ENCODE data around the gene UTP25. TPM values are rescaled to one million over a fixed set of nuclear protein-coding genes. Genes with fewer than 3 reads are reported as not detected.

Gene UTP25
- total RNA-seq, 4 donors from 2014 or later: 3.9 to 4.6 (median 4.2) TPM

GRCh38 chr1:209879539-209879938 is 51.8 kb downstream of the UTP25 start:
- DNase-seq (no peak), ATAC-seq (no peak)
- no peaks in the 10 kb centered on the region for H3K4me1 ChIP-seq
- no peaks in the 10 kb centered on the region for H3K9me3 ChIP-seq
- intact Hi-C loops (cut with DNase I; ENCODE audit: low total_unique reads): no loop called here
- peaks cover 0 to 4% (median 3%) of the 10 kb centered on the region in 3 donors for H3K27me3 ChIP-seq
- H3K4me3 ChIP-seq: no peak overlapping the region
- in situ Hi-C loops (cut with MboI; ENCODE audit: low sequenced_read_pairs in 4 of 4): no loop called here
- no peaks in the 10 kb centered on the region for H3K36me3 ChIP-seq
- no peak overlapping the region for H3K27ac ChIP-seq
- TF ChIP-seq, protein P1, sequence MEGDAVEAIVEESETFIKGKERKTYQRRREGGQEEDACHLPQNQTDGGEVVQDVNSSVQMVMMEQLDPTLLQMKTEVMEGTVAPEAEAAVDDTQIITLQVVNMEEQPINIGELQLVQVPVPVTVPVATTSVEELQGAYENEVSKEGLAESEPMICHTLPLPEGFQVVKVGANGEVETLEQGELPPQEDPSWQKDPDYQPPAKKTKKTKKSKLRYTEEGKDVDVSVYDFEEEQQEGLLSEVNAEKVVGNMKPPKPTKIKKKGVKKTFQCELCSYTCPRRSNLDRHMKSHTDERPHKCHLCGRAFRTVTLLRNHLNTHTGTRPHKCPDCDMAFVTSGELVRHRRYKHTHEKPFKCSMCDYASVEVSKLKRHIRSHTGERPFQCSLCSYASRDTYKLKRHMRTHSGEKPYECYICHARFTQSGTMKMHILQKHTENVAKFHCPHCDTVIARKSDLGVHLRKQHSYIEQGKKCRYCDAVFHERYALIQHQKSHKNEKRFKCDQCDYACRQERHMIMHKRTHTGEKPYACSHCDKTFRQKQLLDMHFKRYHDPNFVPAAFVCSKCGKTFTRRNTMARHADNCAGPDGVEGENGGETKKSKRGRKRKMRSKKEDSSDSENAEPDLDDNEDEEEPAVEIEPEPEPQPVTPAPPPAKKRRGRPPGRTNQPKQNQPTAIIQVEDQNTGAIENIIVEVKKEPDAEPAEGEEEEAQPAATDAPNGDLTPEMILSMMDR (IDR thresholded peaks at IDR 0.05 in 4 of 5, conservative IDR thresholded peaks at IDR 0.05 in 1 of 5): no peak
- no peak for TF ChIP-seq POLR2A (IDR thresholded peaks at IDR 0.05)

GRCh38 chr1:209880031-209880430 is 52.3 kb downstream of the UTP25 start:
- Histone ChIP-seq H3K27ac (no peak overlapping the region), H3K4me1 (no peaks in the 10 kb centered on the region), H3K27me3 (peaks cover 0 to 4% (median 3%) of the 10 kb centered on the region in 3 donors), H3K4me3 (no peak overlapping the region), H3K36me3 (no peaks in the 10 kb centered on the region), H3K9me3 (no peaks in the 10 kb centered on the region)
- TF ChIP-seq POLR2A (IDR thresholded peaks at IDR 0.05): no peak
- TF ChIP-seq, protein P1 (IDR thresholded peaks at IDR 0.05 in 4 of 5, conservative IDR thresholded peaks at IDR 0.05 in 1 of 5): no peak
- ATAC-seq: no peak
- intact Hi-C loops (cut with DNase I; ENCODE audit: low total_unique reads) (no loop called here), in situ Hi-C loops (cut with MboI; ENCODE audit: low sequenced_read_pairs in 4 of 4) (no loop called here)
- DNase-seq: no peak

GRCh38 chr1:209881619-209882018 is 53.8 kb downstream of the UTP25 start:
- Histone ChIP-seq H3K4me1 (no peaks in the 10 kb centered on the region), H3K9me3 (no peaks in the 10 kb centered on the region), H3K36me3 (no peaks in the 10 kb centered on the region), H3K4me3 (no peak overlapping the region), H3K27me3 (peaks cover 0 to 4% (median 3%) of the 10 kb centered on the region in 3 donors), H3K27ac (no peak overlapping the region)
- no peak for ATAC-seq
- no peak for TF ChIP-seq POLR2A (IDR thresholded peaks at IDR 0.05)
- TF ChIP-seq, protein P1 (IDR thresholded peaks at IDR 0.05 in 4 of 5, conservative IDR thresholded peaks at IDR 0.05 in 1 of 5): no peak
- in situ Hi-C loops (cut with MboI; ENCODE audit: low sequenced_read_pairs in 4 of 4) (no loop called here), intact Hi-C loops (cut with DNase I; ENCODE audit: low total_unique reads) (no loop called here)
- DNase-seq: no peak

- intact Hi-C loops (cut with DNase I; ENCODE audit: low total_unique reads): no loop called here
- no peak for DNase-seq
- ATAC-seq: no peak
- in situ Hi-C loops (cut with MboI; ENCODE audit: low sequenced_read_pairs in 4 of 4): no loop called here
- Histone ChIP-seq H3K4me1 (no peaks in the 10 kb centered on the region), H3K9me3 (no peaks in the 10 kb centered on the region), H3K36me3 (no peaks in the 10 kb centered on the region), H3K4me3 (no peak overlapping the region), H3K27me3 (peaks cover 0 to 4% (median 3%) of the 10 kb centered on the region in 3 donors), H3K27ac (no peak overlapping the region)
- TF ChIP-seq POLR2A (IDR thresholded peaks at IDR 0.05): no peak
Measured at GRCh38 chr1:209882286-209882685, 54.5 kb downstream of the UTP25 start.

DNA sequence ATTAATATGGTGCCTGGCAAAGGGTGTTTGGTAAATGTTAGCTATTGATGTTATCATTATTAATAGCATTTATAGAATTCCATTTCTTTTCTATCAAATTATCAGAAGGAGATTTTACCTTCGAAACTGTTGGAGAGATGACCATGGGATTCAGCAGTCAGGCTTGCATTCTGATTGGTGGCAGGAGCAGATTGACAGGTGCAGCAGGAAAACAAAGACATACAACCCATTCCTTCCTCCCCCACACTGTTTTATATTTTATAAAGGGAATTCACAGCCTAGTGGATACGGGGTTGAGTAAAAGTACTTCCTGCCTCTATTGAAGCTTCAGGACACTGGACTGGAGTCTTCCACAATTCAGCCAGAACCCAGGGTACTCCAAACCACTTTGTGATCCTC is 55.2 kb downstream of the UTP25 start:
- TF ChIP-seq, protein P1 (IDR thresholded peaks at IDR 0.05 in 4 of 5, conservative IDR thresholded peaks at IDR 0.05 in 1 of 5): no peak
- TF ChIP-seq POLR2A (IDR thresholded peaks at IDR 0.05): no peak
- H3K9me3 ChIP-seq: no peaks in the 10 kb centered on the region
- DNase-seq (no peak), ATAC-seq (no peak)
- peaks cover 0 to 4% (median 3%) of the 10 kb centered on the region in 3 donors for H3K27me3 ChIP-seq
- H3K4me1 ChIP-seq: no peaks in the 10 kb centered on the region
- no peak overlapping the region for H3K27ac ChIP-seq
- H3K36me3 ChIP-seq: no peaks in the 10 kb centered on the region
- H3K4me3 ChIP-seq: no peak overlapping the region
- in situ Hi-C loops (cut with MboI; ENCODE audit: low sequenced_read_pairs in 4 of 4): no loop called here
- intact Hi-C loops (cut with DNase I; ENCODE audit: low total_unique reads): no loop called here
